NCI-H2171 (cell line): ENCODE data around the gene NCR3LG1.

Source experiments
- DNase-seq: peaks from one replicate; lab custom pipeline; 2025; lab: John Stamatoyannopoulos, UW

The NCR3LG1 gene

GRCh38 chr11:17351510-17352176 is at the start of gene NCR3LG1:
Gene NCR3LG1, plus strand, starts transcription at chr11:17351800. Its CDS starts 170 bp downstream, at chr11:17351970.
- no peak for DNase-seq

- no peak for DNase-seq
Observed at GRCh38 chr11:17313349-17314231, 38.0 kb upstream of the NCR3LG1 start.

DNA sequence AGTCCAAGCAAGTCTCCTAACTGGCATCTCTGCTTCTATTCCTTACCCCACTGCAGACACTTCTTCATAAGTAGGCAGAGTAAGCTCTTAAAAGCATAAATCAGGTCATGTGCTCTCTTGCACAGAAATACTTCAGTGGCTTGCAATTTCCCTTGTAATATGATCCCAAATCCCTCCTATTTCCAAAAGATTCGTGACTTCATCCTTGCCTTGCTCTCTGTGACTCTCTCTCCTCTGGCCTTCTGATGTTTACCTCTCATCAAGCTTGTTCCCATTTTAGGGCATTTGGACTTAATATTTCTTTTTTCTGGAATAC is 37.4 kb upstream of the NCR3LG1 start:
- DNase-seq, result no peak

DNA sequence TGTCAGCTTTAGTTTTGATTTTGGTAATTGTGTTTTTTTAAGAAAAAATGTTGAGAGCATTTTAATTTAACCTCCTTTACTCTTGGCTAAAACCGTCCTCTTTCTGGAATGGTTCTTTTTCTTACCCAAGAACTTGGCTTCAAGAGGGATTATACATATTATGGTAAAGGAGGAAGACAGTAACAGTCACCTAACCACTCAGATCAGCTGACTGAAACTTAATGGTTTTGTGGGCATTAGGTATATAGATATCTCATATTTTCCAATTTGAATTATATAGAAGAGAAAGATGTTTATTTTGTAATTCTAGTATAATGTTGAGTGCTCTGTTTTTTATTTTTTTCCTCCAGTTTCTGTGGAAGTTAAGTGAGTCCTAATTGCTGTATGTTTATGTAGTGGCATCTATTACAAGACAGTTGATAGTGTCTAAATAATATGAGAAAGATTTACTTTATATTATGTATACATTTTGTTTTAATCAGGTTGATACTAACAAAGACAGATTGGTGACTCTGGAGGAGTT is 36.6 kb upstream of the NCR3LG1 start:
- DNase-seq, result no peak

DNA sequence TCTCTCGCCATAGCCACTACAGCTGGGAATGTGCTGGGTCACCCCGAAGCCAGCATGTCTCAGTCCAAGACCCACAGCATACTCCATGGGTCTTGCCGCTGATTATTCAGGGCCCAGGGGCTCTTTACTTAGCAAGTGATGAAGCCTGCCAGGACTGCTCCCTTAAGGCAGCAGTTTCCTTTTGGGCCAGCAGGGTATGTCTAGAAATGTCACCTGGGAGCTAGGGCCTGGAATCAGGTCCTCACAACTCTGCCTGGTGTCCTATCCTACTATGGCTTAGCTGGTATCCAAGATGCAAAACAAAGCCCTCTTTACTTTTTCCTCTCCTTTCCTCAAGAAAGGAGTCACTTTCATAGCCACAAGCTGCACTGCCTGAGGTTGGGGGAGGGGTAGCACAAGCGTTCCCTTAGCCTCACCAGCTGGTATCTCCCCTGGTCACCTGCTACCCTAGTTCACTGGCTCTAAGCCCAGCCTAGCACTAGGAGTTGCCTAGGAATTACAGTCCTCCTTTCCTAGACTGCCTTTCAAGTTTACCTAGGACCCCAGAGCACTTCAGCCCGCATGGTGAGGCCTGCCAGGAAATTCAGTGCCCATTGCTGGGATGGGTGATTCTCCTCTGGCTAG is 22.6 kb upstream of the NCR3LG1 start:
- no peak for DNase-seq

DNA sequence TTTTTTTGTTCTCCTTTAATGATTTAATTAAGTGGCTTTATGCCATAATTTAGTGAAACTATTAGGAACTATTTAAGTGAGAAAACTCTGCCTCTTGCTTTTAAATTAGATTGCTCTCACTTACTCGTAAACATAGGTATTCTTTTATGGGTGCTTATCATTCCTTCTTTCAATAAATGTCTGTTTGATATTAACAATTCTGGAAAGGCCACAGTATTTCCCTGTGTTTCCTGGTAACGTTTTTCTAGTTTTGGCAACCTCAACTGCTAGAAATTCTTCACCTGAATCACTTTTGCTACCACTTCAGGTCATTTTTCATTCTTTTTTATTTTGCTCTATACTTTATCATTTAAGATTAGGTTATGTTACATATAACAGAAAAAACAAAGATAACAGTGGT is 19.9 kb upstream of the NCR3LG1 start:
- no peak for DNase-seq

DNA sequence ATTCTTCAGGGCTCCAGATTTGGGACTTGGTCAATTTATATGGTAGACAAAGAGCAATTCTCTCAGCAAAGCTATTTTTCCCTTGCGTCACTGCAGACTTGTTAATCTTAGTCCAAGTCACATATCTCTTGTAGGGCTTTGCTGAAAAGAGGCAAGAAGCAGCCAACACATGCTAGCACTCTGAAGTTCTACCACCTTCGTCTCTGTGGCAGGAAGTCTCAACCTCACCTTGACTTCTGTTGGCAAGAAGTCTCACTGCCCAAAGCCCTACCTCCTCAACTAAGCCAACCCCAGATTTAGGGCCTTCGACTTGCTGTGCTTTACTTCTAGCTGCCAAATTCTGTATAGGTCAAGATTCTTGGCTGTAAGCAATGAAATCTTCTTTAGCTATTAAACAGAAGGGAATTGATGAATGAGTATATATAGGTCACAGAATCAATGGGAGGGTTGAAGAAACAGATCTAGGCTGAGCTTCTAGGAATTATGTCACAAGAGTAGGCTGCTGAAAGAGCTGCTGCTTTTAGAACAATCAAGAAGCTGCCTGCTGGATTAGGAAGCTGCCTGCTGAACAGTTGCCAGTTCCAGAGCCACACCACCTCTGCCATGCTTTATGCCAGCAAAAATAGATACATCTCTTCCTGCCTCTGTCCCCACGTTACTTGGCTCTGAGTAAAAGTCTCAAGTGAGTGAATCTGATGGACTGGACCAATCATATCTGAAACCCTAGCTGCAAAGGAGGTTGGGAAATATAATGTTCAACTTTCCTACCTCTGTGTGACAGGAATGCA is 17.6 kb upstream of the NCR3LG1 start:
- DNase-seq, result no peak

GRCh38 chr11:17343257-17343656 is 8.3 kb upstream of the NCR3LG1 start:
- no peak for DNase-seq

DNA sequence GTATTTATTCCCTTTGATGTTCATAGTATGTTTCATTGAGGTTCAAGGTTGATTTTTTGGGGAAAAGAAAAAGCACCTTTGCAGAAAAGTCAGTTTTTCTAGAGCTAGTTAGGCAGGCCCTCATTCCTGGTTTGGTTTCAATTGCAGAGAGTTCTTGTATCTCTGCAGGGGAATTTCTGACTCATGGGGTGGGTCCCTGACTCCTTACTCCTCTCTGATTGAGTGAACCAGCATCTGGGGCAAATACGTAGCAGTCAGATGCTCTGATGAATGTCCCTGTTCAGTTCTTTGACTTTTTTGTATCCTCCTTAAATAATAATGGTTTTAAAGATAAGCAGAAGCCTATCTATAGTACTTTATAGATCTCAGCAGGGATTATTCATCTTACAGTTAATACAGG is 7.7 kb upstream of the NCR3LG1 start:
- DNase-seq, result no peak

- DNase-seq, result no peak
Observed at GRCh38 chr11:17347676-17348075, 3.9 kb upstream of the NCR3LG1 start.

DNA sequence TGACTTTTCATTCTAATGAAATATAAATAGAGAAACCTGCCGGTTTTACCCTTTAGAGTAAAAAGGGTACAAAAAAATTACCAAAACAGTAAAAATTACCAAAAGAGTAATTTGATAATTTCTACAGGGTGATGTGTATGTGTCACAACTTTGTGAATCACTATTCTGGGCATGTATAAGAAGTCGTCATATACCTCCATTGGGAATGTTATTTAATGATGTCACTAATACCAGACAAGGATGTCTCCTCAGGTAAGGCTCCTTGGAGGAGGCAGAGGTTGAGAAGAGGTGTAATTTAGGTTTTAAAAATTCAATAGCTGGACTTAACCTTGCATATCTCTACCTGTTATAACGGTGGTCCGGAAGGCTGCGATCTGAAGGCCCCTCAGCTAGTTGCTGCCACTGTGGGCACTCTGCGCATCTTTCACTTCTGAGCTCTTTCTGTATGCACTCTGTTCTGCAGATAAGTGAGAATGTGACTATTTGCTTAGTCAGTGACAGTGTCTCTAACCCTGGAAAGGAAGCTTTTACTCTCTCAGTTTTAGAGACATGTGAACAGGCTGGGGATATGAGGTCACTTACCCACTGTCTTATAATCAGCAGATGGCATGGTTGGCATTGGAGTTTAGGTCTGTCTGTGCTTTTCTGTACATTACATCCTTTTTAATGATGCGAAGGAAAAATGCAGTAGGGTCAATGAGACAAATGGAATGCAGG is 987 bp upstream of the NCR3LG1 start:
- DNase-seq, result no peak

DNA sequence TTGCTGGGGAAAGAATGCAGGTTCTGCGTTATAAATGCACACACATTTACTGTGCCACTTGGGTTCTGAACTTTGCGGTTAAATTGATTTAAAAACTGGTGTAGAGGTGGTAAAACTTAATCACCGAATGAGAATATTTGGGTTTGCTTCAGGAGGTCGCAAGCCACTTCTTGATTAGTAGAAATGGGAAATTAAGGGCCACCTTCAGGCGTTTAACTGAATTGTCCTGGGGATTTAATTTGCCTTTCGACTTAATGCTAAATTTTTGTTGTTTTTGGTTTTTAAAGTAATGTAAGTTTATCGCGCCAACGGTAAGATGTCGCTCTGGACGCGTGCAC is 459 bp upstream of the NCR3LG1 start:
- DNase-seq, result no peak

DNA sequence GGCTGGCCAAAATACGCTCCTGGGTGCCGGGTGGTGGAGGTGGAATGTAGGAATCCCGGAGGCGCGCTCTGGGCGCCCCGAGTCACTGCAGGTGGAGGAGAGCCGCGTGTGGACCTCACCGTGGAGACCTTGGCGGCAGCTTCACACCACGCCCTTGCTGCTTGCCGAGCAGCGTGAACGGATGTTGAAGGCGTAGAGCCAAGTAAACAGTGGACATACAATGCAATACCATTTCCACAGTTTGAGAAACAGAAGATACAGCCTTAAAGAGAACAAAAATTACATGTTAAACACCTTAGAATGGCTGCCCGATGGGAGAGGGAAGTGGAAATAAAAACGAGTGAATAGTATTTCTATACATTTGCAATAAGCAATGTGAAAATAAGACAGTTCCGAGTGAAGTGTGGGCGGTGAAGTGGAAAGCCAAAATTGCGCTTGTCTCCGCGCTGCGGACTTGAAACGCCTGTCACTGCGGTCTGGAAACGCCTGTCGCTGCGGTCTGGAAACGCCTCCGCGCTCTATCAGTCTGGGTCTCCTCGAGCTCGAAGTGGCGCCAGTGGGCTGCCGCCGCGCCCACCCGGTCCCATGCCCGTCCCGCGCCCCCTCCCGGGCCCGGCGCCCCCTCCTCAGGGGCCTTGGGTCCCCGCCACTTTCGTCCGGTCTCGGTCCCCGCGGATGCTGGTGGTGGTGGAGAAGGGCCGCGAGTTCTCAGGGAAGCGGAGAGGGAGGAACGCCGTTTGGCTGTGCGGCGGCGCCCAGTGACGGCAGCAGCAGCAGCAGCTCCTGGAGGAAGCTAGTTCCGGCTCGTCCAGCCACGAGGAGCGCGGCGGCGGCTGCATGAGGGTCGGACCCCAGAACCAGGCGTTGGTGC is 1.6 kb downstream of the NCR3LG1 start:
- no peak for DNase-seq

- no peak for DNase-seq
Observed at GRCh38 chr11:17353821-17354600, 2.4 kb downstream of the NCR3LG1 start.

GRCh38 chr11:17354601-17354991 is 3.0 kb downstream of the NCR3LG1 start:
- no peak for DNase-seq

GRCh38 chr11:17366495-17366894 is 14.9 kb downstream of the NCR3LG1 start:
- no peak for DNase-seq

DNA sequence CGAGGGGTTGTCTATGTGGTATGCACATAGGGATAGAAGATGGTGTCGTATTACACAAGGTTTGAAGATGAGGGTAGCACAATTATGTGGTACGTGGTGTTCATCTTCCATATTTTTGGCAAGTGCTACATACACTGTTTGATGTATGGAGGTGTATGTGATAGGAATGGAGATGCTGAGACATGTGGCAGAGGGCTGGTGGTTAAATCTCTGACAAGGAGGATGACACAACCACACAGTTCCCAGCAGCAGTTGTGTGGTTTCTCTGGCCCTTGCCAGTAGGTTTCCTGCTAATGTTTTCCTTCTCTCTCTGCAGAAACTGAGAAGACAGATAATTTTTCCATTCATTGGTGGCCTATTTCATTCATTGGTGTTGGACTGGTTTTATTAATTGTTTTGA is 17.0 kb downstream of the NCR3LG1 start:
- DNase-seq, result no peak

GRCh38 chr11:17369094-17369493 is 17.5 kb downstream of the NCR3LG1 start:
- DNase-seq, result no peak

DNA sequence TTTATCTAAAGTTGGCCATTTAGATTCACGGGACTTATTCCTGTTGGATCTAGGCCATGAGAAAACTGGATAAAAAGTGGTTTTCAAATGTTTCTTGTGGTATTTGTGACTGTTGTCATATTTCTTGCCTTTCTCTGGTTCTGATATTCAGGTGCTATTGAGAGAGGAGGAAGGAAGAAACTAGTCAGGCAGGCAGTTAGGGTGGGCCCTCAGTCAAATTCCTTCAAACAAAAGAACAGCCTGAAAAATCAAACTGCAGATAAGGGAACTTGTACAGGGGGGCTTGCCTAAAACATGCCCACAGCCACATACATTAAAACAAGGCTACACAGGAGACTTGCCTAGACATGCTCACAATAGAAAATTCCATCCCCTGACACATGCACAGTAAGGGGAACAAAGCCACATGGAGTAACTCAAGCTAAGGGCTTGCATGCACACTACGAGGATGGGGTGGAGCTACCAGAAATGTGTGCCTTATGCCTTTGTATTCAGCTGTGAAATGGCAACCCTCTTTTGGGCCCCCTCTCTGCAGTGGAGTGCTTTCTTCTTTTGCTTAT is 18.2 kb downstream of the NCR3LG1 start:
- no peak for DNase-seq
